CD14-positive monocyte (primary cell): ENCODE data around the gene TMEM232. TPM values are rescaled to one million over a fixed set of nuclear protein-coding genes. Genes with fewer than 3 reads are reported as not detected.

Source experiments
- DNase-seq, 3 donors: peaks; one replicate each; pipeline ENCODE4 v3.0.0-alpha.2; 2011 to 2022
- H2AFZ ChIP-seq: 2 replicates; pipeline ENCODE4 v1.6.0; 2012; ENCODE audit warnings: mild to moderate bottlenecking, low read depth, low read length, inconsistent platforms; ENCODE audit not compliant: insufficient read depth, poor library complexity, severe bottlenecking
- H3K27ac ChIP-seq, 2 donors: 1 replicate in 1 of 2; 2 replicates in 1 of 2; pipeline ENCODE4 v1.5.1; 2012 to 2013; ENCODE audit warnings: low read length in 2 of 2, control low read depth in 1 of 2, inconsistent platforms in 1 of 2, low read depth in 1 of 2, mild to moderate bottlenecking in 1 of 2
- H3K27me3 ChIP-seq, 2 donors: one replicate each; pipeline versions ENCODE4 v1.6.0 to v1.6.1; 2011 to 2013; ENCODE audit warnings: low read length in 2 of 2; ENCODE audit not compliant: control insufficient read depth in 2 of 2, insufficient read depth in 2 of 2
- H3K36me3 ChIP-seq, 2 donors: replicated peaks in 1 of 2; 1 replicate in 1 of 2; 2 replicates in 1 of 2; pipeline versions ENCODE4 v1.5.1 to v1.6.1; 2012 to 2013; ENCODE audit warnings: low read length in 2 of 2, control low read depth in 1 of 2, inconsistent platforms in 1 of 2, mild to moderate bottlenecking in 1 of 2; ENCODE audit not compliant: insufficient read depth in 2 of 2, control insufficient read depth in 1 of 2
- H3K4me1 ChIP-seq, 2 donors: 1 replicate in 1 of 2; 2 replicates in 1 of 2; pipeline versions ENCODE4 v1.5.1 to v1.6.1; 2012 to 2013; ENCODE audit warnings: low read length in 2 of 2, control low read depth in 1 of 2, inconsistent platforms in 1 of 2, mild to moderate bottlenecking in 1 of 2, moderate library complexity in 1 of 2; ENCODE audit not compliant: insufficient read depth in 2 of 2, control insufficient read depth in 1 of 2
- H3K4me2 ChIP-seq: replicated peaks from 2 replicates; pipeline ENCODE3; 2012; ENCODE audit warnings: low read length, moderate library complexity, mild to moderate bottlenecking; ENCODE audit not compliant: poor library complexity, severe bottlenecking; ENCODE audit errors: extremely low read depth
- H3K4me3 ChIP-seq, 3 experiments: fragments of 200-600 bp in 1 of 3; sonication (generic) in 1 of 3; replicated peaks in 1 of 3; 1 replicate in 2 of 3; 2 replicates in 1 of 3; pipeline ENCODE4 v1.5.1; 2011 to 2013; ENCODE audit warnings: low read length in 3 of 3, mild to moderate bottlenecking in 3 of 3, control low read depth in 2 of 3, low read depth in 2 of 3, inconsistent platforms in 1 of 3, moderate library complexity in 1 of 3
- H3K79me2 ChIP-seq: 2 replicates; pipeline ENCODE4 v1.6.0; 2012; ENCODE audit warnings: mild to moderate bottlenecking, control low read depth, inconsistent platforms, low read length, moderate library complexity; ENCODE audit not compliant: insufficient read depth
- H3K9ac ChIP-seq: 2 replicates; pipeline ENCODE4 v1.6.0; 2017; ENCODE audit warnings: low read length, mild to moderate bottlenecking; ENCODE audit not compliant: insufficient read depth, poor library complexity, severe bottlenecking
- H3K9me3 ChIP-seq, 2 donors: replicated peaks in 1 of 2; 1 replicate in 1 of 2; 2 replicates in 1 of 2; pipeline versions ENCODE4 v1.5.1 to v1.6.1; 2012 to 2013; ENCODE audit warnings: low read length in 2 of 2, control low read depth in 1 of 2; ENCODE audit not compliant: control insufficient read depth in 1 of 2, insufficient read depth in 1 of 2
- H4K20me1 ChIP-seq: 2 replicates; pipeline ENCODE4 v1.6.0; 2012; ENCODE audit warnings: mild to moderate bottlenecking, low read length, control low read depth, moderate library complexity; ENCODE audit not compliant: insufficient read depth
- H3K27ac Mint-ChIP-seq, 7 donors: one replicate each; pipeline ENCODE4 v1.8.0; 2020; ENCODE audit warnings: mild to moderate bottlenecking in 7 of 7, mixed read lengths in 7 of 7, moderate library complexity in 6 of 7, inconsistent platforms in 2 of 7
- H3K27me3 Mint-ChIP-seq, 3 donors: one replicate each; pipeline ENCODE4 v1.8.0; 2021 to 2022; ENCODE audit warnings: low read depth in 3 of 3, mild to moderate bottlenecking in 3 of 3, mixed read lengths in 3 of 3, moderate library complexity in 3 of 3, inconsistent platforms in 1 of 3
- H3K36me3 Mint-ChIP-seq, 2 donors: one replicate each; pipeline ENCODE4 v1.8.0; 2020; ENCODE audit warnings: mixed read lengths in 2 of 2, inconsistent platforms in 1 of 2, mild to moderate bottlenecking in 1 of 2
- H3K4me1 Mint-ChIP-seq: one replicate; pipeline ENCODE4 v1.8.0; 2020; ENCODE audit warnings: mild to moderate bottlenecking, mixed read lengths
- H3K4me3 Mint-ChIP-seq, 2 donors: one replicate each; pipeline ENCODE4 v1.8.0; 2020; ENCODE audit warnings: mild to moderate bottlenecking in 2 of 2, mixed read lengths in 2 of 2, moderate library complexity in 1 of 2
- H3K9me3 Mint-ChIP-seq, 7 donors: one replicate each; pipeline ENCODE4 v1.8.0; 2020 to 2022; ENCODE audit warnings: mixed read lengths in 7 of 7, mild to moderate bottlenecking in 6 of 7, moderate library complexity in 6 of 7, inconsistent platforms in 2 of 7
- WGBS: methylation state at CpG from one replicate; pipeline ENCODE4 v1.1.5; 2013; ENCODE audit warnings: missing lambda C conversion rate; ENCODE audit not compliant: insufficient coverage; 5-methylcytosine and 5-hydroxymethylcytosine counted together
- intact Hi-C, 2 donors: fragments of 100-400 bp; cut with micrococcal nuclease; formaldehyde crosslinking; loops; one replicate each; pipeline versions ENCODE4 v1.15.0 to v1.15.1; 2023
- polyA plus RNA-seq, 3 donors: library from polyadenylated mRNA; depleted of rRNA in 1 of 3; unstranded in 2 of 3; stranded (reverse) in 1 of 3; fragments of 300-500 nt in 2 of 3; fragments of >200 nt in 1 of 3; fragmentation: Illumina TruSeq in 2 of 3; gene quantifications; 1 replicate in 2 of 3; 2 replicates in 1 of 3; pipeline ENCODE4 v1.2.3, GENCODE V29; 2012 to 2021
- TF ChIP-seq, protein P1 (sequence below): fragments of 200-600 bp; IDR thresholded peaks from one replicate; pipeline ENCODE4 v1.8.0; 2022; ENCODE audit warnings: antibody characterized with exemption, mild to moderate bottlenecking

Gene TMEM232
- polyA plus RNA-seq, 3 donors = 0.04 to 1.4 (median 0.59) TPM

DNA sequence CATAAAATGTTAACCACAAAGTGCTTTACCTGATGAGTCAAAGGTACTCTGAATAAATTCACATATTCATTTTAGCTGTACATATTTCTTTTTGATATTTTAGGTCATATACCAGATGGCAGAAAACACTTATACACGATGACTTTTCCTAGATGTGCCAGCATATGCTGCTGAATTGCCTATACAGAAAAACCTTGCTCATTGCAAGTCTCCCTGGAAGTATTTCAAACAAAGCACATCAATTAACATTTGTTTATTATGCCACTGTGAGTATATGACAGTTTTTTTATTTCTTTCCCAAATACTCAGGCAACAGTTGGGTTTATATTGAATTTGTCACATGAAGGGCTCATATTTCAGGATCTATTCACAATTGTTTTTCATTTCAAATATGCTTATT is 180.8 kb downstream of the TMEM232 start:
- H3K9ac ChIP-seq = no peak overlapping the region
- H3K4me1 ChIP-seq = no peaks in the 10 kb centered on the region
- Mint-ChIP-seq H3K27me3 (peaks cover 0 to 3% (median 0%) of the 10 kb centered on the region in 3 donors), H3K36me3 (no peaks in the 10 kb centered on the region), H3K4me3 (no peak overlapping the region), H3K9me3 (peaks cover 0 to 8% (median 0%) of the 10 kb centered on the region in 7 donors), H3K27ac (no peak overlapping the region), H3K4me1 (no peaks in the 10 kb centered on the region)
- no peak overlapping the region for H2AFZ ChIP-seq
- no peaks in the 10 kb centered on the region for H3K27me3 ChIP-seq
- DNase-seq = no peak
- H3K79me2 ChIP-seq = no peaks in the 10 kb centered on the region
- WGBS = no CpG with 5 or more reads among the region's 1 CpG
- no peak overlapping the region for H3K27ac ChIP-seq
- no peaks in the 10 kb centered on the region for H3K36me3 ChIP-seq
- H3K9me3 ChIP-seq = no peaks in the 10 kb centered on the region
- TF ChIP-seq, protein P1, sequence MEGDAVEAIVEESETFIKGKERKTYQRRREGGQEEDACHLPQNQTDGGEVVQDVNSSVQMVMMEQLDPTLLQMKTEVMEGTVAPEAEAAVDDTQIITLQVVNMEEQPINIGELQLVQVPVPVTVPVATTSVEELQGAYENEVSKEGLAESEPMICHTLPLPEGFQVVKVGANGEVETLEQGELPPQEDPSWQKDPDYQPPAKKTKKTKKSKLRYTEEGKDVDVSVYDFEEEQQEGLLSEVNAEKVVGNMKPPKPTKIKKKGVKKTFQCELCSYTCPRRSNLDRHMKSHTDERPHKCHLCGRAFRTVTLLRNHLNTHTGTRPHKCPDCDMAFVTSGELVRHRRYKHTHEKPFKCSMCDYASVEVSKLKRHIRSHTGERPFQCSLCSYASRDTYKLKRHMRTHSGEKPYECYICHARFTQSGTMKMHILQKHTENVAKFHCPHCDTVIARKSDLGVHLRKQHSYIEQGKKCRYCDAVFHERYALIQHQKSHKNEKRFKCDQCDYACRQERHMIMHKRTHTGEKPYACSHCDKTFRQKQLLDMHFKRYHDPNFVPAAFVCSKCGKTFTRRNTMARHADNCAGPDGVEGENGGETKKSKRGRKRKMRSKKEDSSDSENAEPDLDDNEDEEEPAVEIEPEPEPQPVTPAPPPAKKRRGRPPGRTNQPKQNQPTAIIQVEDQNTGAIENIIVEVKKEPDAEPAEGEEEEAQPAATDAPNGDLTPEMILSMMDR = no peak
- no peaks in the 10 kb centered on the region for H4K20me1 ChIP-seq
- intact Hi-C loops = no loop called here
- no peak overlapping the region for H3K4me2 ChIP-seq
- no peak overlapping the region for H3K4me3 ChIP-seq

DNA sequence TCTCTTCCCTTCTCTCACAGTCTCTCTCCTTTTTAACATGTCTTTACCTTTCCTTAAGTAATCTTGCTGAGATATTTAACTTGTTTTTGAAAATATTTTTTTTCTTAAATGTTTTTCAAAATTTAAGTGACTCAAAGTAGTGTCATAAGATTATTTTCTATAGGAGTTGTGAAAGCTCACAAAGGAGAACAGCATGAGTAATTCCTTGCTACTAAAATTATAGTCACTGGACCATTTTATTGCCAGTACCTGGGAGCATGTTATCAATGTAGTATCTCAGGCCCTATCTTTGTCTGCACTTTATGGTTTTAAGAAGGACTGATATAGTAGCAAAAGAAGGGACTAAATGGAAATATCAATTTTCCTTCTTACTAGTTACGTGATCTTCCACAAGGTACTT is 181.9 kb downstream of the TMEM232 start:
- DNase-seq = no peak
- Histone ChIP-seq H3K27ac (no peak overlapping the region), H2AFZ (no peak overlapping the region), H3K9me3 (peaks cover 0 to 6% of the 10 kb centered on the region in 2 donors), H3K4me3 (no peak overlapping the region), H3K4me1 (no peaks in the 10 kb centered on the region), H3K79me2 (no peaks in the 10 kb centered on the region), H3K27me3 (no peaks in the 10 kb centered on the region), H4K20me1 (no peaks in the 10 kb centered on the region), H3K4me2 (no peak overlapping the region), H3K36me3 (no peaks in the 10 kb centered on the region), H3K9ac (no peak overlapping the region)
- no peaks in the 10 kb centered on the region for H3K4me1 Mint-ChIP-seq
- no peaks in the 10 kb centered on the region for H3K36me3 Mint-ChIP-seq
- no CpG with 5 or more reads among the region's 1 CpG for WGBS
- TF ChIP-seq, protein P1 = no peak
- peaks cover 0 to 3% (median 0%) of the 10 kb centered on the region in 3 donors for H3K27me3 Mint-ChIP-seq
- no peak overlapping the region for H3K4me3 Mint-ChIP-seq
- no peak overlapping the region for H3K27ac Mint-ChIP-seq
- peaks cover 0 to 8% (median 2%) of the 10 kb centered on the region in 7 donors for H3K9me3 Mint-ChIP-seq
- intact Hi-C loops = no loop called here
